ENCODE results near the gene MAP7.

Gene MAP7

GRCh38 chr6:136469154-136469553, 81.1 kb downstream of the MAP7 start:
- TF ChIP-seq SPI1 (IDR thresholded peaks at IDR 0.05; ENCODE audit: low read depth, low read length) (no peak), TAF1 (IDR thresholded peaks at IDR 0.05; ENCODE audit: low read depth, low read length) (no peak), POLR2AphosphoS5 (IDR thresholded peaks at IDR 0.05; ENCODE audit: low read depth, low read length) (no peak), POU2F2 (IDR thresholded peaks at IDR 0.05; ENCODE audit: low read depth, low read length) (no peak), PAX5 (IDR thresholded peaks at IDR 0.05; ENCODE audit: insufficient read depth, low read length, severe bottlenecking) (no peak), POLR2A (IDR thresholded peaks at IDR 0.05; ENCODE audit: low read depth, low read length) (no peak)
- FAIRE-seq, result no peak
- no peak for DNase-seq (ENCODE audit: insufficient read length, low spot score)

- no peak for FAIRE-seq
- no peak for TF ChIP-seq TAF1 (IDR thresholded peaks at IDR 0.05; ENCODE audit: low read depth, low read length)
- no peak for TF ChIP-seq POLR2A (IDR thresholded peaks at IDR 0.05; ENCODE audit: low read depth, low read length)
- DNase-seq (ENCODE audit: insufficient read length, low spot score), result no peak
Observed at GRCh38 chr6:136468711-136469110, 81.5 kb downstream of the MAP7 start.

GRCh38 chr6:136467186-136467585, 83.0 kb downstream of the MAP7 start:
- DNase-seq (ENCODE audit: insufficient read length, low spot score), result no peak
- TF ChIP-seq SPI1 (IDR thresholded peaks at IDR 0.05; ENCODE audit: low read depth, low read length) (no peak), TAF1 (IDR thresholded peaks at IDR 0.05; ENCODE audit: low read depth, low read length) (no peak), POLR2A (IDR thresholded peaks at IDR 0.05; ENCODE audit: low read depth, low read length) (no peak), POU2F2 (IDR thresholded peaks at IDR 0.05; ENCODE audit: low read depth, low read length) (no peak), POLR2AphosphoS5 (IDR thresholded peaks at IDR 0.05; ENCODE audit: low read depth, low read length) (no peak), PAX5 (IDR thresholded peaks at IDR 0.05; ENCODE audit: insufficient read depth, low read length, severe bottlenecking) (no peak)
- FAIRE-seq, result no peak

- FAIRE-seq, result no peak
- TF ChIP-seq PAX5 (IDR thresholded peaks at IDR 0.05; ENCODE audit: insufficient read depth, low read length, severe bottlenecking), result no peak
- TF ChIP-seq POLR2A (IDR thresholded peaks at IDR 0.05; ENCODE audit: low read depth, low read length), result no peak
- no peak for TF ChIP-seq POU2F2 (IDR thresholded peaks at IDR 0.05; ENCODE audit: low read depth, low read length)
- TF ChIP-seq TAF1 (IDR thresholded peaks at IDR 0.05; ENCODE audit: low read depth, low read length), result no peak
- no peak for TF ChIP-seq SPI1 (IDR thresholded peaks at IDR 0.05; ENCODE audit: low read depth, low read length)
- TF ChIP-seq POLR2AphosphoS5 (IDR thresholded peaks at IDR 0.05; ENCODE audit: low read depth, low read length), result no peak
- no peak for DNase-seq (ENCODE audit: insufficient read length, low spot score)
Observed at GRCh38 chr6:136466777-136467176, 83.4 kb downstream of the MAP7 start.

GRCh38 chr6:136465766-136466303, 84.4 kb downstream of the MAP7 start:
- DNase-seq (ENCODE audit: insufficient read length, low spot score) (no peak), FAIRE-seq (no peak)
- TF ChIP-seq SPI1 (IDR thresholded peaks at IDR 0.05; ENCODE audit: low read depth, low read length), result no peak
- no peak for TF ChIP-seq TAF1 (IDR thresholded peaks at IDR 0.05; ENCODE audit: low read depth, low read length)
- no peak for TF ChIP-seq POLR2AphosphoS5 (IDR thresholded peaks at IDR 0.05; ENCODE audit: low read depth, low read length)
- no peak for TF ChIP-seq PAX5 (IDR thresholded peaks at IDR 0.05; ENCODE audit: insufficient read depth, low read length, severe bottlenecking)
- TF ChIP-seq POLR2A (IDR thresholded peaks at IDR 0.05; ENCODE audit: low read depth, low read length), result no peak
- TF ChIP-seq POU2F2 (IDR thresholded peaks at IDR 0.05; ENCODE audit: low read depth, low read length), result no peak

- FAIRE-seq (peak; percentile 40), DNase-seq (ENCODE audit: insufficient read length, low spot score) (no peak)
- TF ChIP-seq TAF1 (IDR thresholded peaks at IDR 0.05; ENCODE audit: low read depth, low read length) (no peak), PAX5 (IDR thresholded peaks at IDR 0.05; ENCODE audit: insufficient read depth, low read length, severe bottlenecking) (no peak), POU2F2 (IDR thresholded peaks at IDR 0.05; ENCODE audit: low read depth, low read length) (no peak), SPI1 (IDR thresholded peaks at IDR 0.05; ENCODE audit: low read depth, low read length) (no peak), POLR2AphosphoS5 (IDR thresholded peaks at IDR 0.05; ENCODE audit: low read depth, low read length) (no peak), POLR2A (IDR thresholded peaks at IDR 0.05; ENCODE audit: low read depth, low read length) (no peak)
Observed at GRCh38 chr6:136464874-136465273, 85.3 kb downstream of the MAP7 start.

GRCh38 chr6:136464148-136464547, 86.1 kb downstream of the MAP7 start:
- no peak for DNase-seq (ENCODE audit: insufficient read length, low spot score)
- TF ChIP-seq POU2F2 (IDR thresholded peaks at IDR 0.05; ENCODE audit: low read depth, low read length), result no peak
- TF ChIP-seq POLR2A (IDR thresholded peaks at IDR 0.05; ENCODE audit: low read depth, low read length), result no peak
- no peak for TF ChIP-seq PAX5 (IDR thresholded peaks at IDR 0.05; ENCODE audit: insufficient read depth, low read length, severe bottlenecking)
- TF ChIP-seq TAF1 (IDR thresholded peaks at IDR 0.05; ENCODE audit: low read depth, low read length), result no peak
- no peak for TF ChIP-seq SPI1 (IDR thresholded peaks at IDR 0.05; ENCODE audit: low read depth, low read length)
- TF ChIP-seq POLR2AphosphoS5 (IDR thresholded peaks at IDR 0.05; ENCODE audit: low read depth, low read length), result no peak
- FAIRE-seq, result no peak

GRCh38 chr6:136463743-136464142, 86.5 kb downstream of the MAP7 start:
- TF ChIP-seq POLR2AphosphoS5 (IDR thresholded peaks at IDR 0.05; ENCODE audit: low read depth, low read length), result no peak
- TF ChIP-seq POU2F2 (IDR thresholded peaks at IDR 0.05; ENCODE audit: low read depth, low read length), result no peak
- TF ChIP-seq POLR2A (IDR thresholded peaks at IDR 0.05; ENCODE audit: low read depth, low read length), result no peak
- no peak for TF ChIP-seq SPI1 (IDR thresholded peaks at IDR 0.05; ENCODE audit: low read depth, low read length)
- TF ChIP-seq PAX5 (IDR thresholded peaks at IDR 0.05; ENCODE audit: insufficient read depth, low read length, severe bottlenecking), result no peak
- no peak for TF ChIP-seq TAF1 (IDR thresholded peaks at IDR 0.05; ENCODE audit: low read depth, low read length)
- no peak for FAIRE-seq
- DNase-seq (ENCODE audit: insufficient read length, low spot score), result no peak

GRCh38 chr6:136446579-136447187, 103.5 kb downstream of the MAP7 start:
- no peak for DNase-seq (ENCODE audit: insufficient read length, low spot score)
- FAIRE-seq, result no peak
- TF ChIP-seq PAX5 (IDR thresholded peaks at IDR 0.05; ENCODE audit: insufficient read depth, low read length, severe bottlenecking) (no peak), POLR2AphosphoS5 (IDR thresholded peaks at IDR 0.05; ENCODE audit: low read depth, low read length) (no peak), POU2F2 (IDR thresholded peaks at IDR 0.05; ENCODE audit: low read depth, low read length) (no peak), SPI1 (IDR thresholded peaks at IDR 0.05; ENCODE audit: low read depth, low read length) (no peak), TAF1 (IDR thresholded peaks at IDR 0.05; ENCODE audit: low read depth, low read length) (no peak), POLR2A (IDR thresholded peaks at IDR 0.05; ENCODE audit: low read depth, low read length) (no peak)

- no peak for DNase-seq (ENCODE audit: insufficient read length, low spot score)
- no peak for FAIRE-seq
- TF ChIP-seq TAF1 (IDR thresholded peaks at IDR 0.05; ENCODE audit: low read depth, low read length), result no peak
Observed at GRCh38 chr6:136446145-136446544, 104.1 kb downstream of the MAP7 start.

Data from GM12891 (cell line).